ENCODE results near the gene KCNJ16.

DNA sequence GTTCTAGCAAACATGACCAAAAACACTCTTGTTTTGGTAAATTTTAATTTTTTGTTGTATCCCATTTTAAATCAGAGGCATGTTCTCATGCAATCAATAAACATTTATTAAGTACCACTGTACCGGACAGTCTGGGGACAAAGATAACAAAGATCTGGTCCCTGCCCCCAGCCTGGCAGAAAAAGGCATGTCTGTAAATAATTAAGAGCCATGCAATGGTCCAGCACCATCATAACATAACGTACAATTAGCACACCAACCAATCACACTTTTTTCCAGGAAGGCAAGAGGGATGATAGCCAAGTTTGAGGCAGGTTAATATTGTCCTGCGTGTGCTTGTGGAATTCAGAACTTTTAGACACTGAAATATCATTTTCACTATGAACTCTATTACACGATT, 3.5 kb downstream of the KCNJ16 start:
- TF ChIP-seq, protein P1, sequence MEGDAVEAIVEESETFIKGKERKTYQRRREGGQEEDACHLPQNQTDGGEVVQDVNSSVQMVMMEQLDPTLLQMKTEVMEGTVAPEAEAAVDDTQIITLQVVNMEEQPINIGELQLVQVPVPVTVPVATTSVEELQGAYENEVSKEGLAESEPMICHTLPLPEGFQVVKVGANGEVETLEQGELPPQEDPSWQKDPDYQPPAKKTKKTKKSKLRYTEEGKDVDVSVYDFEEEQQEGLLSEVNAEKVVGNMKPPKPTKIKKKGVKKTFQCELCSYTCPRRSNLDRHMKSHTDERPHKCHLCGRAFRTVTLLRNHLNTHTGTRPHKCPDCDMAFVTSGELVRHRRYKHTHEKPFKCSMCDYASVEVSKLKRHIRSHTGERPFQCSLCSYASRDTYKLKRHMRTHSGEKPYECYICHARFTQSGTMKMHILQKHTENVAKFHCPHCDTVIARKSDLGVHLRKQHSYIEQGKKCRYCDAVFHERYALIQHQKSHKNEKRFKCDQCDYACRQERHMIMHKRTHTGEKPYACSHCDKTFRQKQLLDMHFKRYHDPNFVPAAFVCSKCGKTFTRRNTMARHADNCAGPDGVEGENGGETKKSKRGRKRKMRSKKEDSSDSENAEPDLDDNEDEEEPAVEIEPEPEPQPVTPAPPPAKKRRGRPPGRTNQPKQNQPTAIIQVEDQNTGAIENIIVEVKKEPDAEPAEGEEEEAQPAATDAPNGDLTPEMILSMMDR (IDR thresholded peaks at IDR 0.05): no peak
- no peak for TF ChIP-seq POLR2A (IDR thresholded peaks at IDR 0.05)
